ENCODE measurements around the gene GPR143.

GPR143 gene

DNA sequence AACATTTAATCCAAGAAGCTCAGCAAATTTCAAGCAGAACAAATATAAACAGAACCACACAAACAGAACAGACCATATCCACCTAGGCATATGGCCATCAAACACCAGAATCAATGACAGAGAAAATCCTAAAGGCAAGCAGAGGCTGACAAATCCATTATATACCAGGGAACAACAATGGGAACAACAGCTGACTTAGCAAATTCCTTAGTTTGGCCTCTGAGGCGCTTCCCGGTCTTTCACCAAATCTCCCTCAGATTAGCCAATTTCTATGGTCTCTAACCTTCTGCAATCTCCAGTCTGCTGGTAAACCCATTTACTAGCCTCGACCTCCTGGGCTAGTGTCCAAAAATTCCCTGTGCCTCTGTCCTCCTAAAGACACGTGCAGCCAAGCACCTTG lies 59.2 kb downstream of the GPR143 start:
- no peak for DNase-seq

DNA sequence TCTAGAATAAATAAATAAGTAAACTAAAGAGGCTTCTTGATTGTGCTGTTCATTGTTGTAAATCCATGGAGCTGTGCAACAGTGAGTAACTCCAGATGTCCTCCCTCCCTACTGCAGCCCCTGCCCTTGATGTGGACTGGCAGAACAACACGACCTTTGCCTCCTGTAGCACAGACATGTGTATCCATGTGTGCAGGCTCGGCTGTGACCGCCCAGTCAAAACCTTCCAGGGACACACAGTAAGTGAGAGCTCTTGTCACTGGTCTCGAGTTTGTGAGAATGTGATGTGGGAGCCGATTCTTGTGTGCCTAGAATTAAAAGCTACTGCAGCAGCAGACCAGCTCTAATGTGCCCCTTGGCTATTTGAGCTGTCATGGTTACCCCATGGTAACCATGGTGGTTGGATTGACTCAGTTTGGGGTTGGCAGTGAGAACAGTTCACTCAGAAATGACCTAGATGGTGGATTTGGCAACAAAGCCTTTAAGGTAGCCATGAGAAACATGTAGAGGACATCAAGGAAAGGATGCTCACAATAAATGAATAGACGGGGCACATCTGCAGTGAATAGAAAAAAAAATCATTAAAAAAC lies 60.7 kb downstream of the GPR143 start:
- DNase-seq, result no peak

DNA sequence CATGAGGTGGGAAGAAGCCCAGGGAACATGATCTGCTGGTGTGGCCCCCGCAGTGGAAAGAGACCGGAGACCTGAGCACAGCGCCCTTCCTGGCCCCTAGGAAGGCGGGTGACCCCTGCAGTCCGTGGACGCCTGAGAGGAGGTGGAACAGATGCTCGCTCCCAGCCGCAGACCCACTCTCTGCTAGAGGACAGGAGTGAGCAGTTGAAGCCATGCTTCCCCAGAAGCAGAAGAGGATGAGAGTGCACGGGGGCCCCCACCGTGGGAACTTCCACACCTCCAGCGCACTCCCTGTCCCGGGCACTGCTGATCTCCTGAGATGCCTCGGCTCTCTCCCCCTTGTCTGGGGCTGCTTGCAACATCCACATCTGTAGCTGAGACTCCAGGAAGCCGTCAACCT lies 62.2 kb downstream of the GPR143 start:
- no peak for DNase-seq

DNA sequence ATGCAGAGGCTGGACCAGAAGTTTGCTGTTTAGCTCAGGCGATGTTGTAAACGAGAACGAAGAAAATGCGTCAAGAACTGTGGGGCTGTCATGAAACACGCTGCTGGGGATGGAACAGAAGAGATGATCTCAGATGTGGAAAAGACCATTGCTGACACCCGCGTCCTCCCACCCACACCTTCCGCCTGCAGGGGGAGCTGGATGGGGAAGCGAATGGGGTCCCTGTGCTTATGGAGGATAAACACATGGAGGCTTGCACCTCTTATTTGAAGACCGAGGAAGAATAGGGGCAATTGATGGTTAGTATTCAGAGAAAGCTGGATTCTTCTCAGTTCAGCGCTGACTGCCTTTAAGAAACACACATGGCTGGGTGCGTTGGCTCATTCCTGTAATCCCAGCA lies 63.9 kb downstream of the GPR143 start:
- no peak for DNase-seq

DNA sequence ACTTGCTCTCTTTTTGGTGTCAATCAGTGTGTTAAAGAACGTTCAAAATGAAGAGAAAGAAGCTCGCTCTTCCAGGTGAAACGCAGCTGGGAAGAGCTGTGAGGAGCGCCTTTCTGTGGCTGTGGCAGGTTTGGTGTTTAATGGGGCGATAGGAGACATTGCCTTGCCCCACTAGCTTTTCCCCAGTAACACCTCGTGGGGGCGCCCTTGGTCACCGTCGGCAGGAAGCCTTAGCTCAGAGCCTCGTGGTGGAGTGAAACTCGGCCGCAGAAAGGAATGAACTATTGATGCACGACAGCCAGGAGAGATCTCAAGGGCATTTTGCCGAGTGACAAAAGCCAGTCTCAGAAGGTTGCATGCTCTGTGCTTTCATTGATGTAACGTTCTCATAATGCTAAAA lies 65.1 kb downstream of the GPR143 start:
- DNase-seq, result no peak

DNA sequence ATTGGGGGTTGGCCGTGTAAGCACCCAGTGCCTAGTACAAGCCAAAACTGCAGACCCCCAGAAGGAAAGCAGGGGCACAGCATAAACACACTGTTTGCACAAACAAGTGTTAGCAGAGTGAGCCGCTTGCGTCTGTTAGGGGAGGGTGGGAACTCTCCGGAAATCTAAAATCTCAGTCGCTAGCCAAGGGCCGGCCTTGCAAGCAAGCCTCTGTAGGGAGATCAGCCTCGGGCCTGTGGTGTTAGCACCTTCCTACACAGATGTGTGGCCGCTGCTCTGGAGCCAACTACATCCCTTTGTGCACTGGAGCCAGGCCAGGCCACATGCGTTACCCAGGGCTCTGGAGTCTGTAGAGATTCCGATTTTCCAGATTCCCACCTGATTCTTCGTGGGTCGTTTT lies 67.1 kb downstream of the GPR143 start:
- no peak for DNase-seq

DNA sequence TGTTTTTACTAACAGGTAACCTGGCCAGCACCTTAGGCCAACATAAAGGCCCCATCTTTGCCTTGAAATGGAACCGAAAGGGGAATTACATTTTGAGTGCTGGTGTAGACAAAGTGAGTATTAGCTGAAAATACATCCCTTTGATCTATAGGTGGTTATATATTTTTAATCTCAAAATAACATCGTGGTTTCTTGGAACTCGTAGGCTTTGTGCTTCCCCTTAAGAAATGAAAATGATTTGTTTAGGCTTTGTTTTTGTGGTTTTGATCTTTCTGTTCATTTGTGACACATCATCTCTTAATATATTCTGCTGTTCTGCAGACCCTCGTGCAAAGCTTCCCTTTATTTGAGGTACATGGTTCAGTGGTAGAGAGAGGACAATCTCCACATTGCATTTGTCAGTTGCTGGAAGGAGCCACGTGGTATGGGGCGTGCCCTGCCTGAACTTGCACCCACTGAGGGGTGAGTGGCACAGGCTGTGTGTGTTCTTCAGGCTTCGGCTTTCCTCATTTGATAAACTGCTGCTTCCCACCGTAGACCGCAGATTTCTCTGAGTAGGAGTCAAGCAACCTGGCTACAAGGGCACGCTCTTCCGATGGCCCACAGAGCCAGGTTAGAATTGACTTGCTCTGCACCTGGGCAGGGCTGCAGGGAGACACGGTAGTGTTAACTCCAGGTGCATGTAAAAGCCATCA lies 72.2 kb downstream of the GPR143 start:
- no peak for DNase-seq

DNA sequence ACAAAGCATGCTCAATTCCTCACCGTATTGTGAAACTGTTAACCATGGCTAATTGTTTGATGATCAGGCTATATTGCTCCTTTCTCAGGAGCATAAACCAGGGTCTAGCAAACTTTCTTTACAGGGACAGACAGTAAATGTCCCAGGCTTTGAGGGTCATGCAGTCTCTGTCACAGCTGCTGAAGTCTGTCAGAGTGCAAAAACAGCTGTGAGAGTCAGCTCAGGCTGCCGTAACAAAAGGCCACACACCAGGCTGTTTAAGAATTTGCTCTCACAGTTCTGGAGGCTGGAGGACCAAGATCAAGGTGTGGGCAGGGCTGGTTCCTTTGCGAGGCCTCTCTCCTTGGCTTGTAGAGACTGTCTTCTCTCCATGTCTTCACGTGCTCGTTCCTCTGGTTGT lies 75.6 kb downstream of the GPR143 start:
- DNase-seq, result no peak

DNA sequence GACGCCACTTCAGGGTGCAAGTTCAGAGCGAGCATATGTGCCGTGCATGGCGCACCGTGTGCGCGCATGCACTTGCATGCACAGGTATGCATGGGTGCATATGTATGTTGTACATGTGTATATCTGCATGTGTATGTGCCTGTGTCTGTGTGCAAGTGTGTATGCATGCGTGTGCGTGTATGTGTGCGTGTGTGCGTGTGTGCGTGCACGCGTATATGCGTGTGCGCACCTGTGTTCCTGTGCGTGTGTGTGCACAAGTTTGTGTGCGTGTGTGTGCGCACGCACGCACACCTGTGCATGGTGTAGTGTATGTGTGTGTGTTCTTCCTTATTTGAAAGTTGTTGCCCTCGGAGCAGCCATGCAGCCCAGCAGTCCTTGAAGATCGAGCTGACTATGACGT lies 76.8 kb downstream of the GPR143 start:
- DNase-seq, result no peak

DNA sequence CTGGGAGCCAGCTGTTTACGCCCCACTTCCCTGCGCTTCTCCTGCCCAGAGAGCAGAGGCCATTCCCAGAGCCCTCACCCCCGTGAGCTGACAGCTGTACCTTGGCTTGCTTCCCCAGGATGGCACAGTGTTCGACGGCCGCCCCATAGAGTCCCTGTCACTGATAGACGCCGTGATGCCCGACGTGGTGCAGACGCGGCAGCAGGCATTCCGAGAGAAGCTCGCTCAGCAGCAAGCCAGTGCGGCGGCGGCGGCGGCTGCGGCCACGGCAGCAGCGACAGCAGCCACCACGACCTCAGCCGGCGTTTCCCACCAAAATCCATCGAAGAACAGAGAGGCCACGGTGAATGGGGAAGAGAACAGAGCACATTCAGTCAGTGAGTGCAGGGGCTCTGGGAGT lies 77.7 kb downstream of the GPR143 start:
- no peak for DNase-seq

DNA sequence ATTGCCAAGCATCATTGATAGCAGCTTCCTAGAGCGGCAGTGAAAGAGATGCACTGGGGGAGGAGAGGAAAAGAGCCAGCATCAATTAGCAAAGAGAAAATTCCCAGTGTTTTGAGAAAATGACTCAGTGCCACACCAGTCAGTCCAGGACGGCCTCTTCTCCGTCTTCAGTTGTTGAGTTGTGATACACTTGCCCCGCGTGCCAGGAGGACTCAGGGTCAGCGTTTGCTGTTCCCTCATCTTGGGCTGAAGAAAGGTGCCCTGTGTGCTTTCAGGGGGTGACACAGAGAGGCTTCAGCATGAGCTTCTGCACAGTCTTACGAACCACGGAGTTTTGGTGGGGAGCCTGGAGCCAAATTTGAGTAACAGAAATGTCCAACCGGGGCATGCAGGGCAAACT lies 82.3 kb downstream of the GPR143 start:
- DNase-seq, result no peak

DNA sequence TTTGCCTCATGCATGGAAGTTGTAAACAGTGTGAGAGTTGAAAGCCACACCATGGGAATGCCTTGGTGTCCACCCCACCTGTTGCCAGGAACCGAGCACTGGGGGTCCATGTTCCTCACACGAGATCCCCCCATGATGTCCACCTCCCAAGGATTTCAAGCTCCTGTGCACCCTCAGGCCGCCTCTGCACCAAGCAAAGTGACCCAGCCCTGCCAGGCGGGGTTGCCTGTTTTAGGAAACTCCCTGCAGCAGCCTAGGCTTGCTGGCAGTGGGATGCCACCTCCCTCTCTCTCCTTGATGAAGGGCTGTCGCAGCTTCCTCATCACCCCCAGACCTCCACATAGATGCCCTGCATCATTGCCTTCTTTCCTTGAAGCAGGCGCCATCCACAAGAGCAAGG lies 82.8 kb downstream of the GPR143 start:
- no peak for DNase-seq

DNA sequence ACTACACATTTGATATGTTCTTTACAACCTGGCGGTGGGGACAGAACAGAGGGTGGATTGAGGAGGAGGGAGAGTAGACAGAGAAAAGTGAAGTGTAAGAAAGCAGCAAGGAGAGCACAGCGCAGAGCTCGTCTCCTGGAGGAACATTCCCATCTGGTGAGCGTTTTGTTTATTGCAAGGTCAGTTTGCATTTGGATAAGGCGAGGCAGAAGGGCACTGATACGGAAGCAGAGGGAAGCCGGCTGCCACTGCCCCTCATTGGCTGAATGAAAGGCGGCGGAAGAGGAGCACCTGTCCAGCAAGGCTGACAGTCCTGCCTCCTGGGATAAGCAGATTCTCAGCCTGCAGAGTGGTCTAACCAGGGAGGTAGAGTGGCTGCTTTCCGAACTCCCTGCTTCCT lies 83.2 kb downstream of the GPR143 start:
- no peak for DNase-seq

DNA sequence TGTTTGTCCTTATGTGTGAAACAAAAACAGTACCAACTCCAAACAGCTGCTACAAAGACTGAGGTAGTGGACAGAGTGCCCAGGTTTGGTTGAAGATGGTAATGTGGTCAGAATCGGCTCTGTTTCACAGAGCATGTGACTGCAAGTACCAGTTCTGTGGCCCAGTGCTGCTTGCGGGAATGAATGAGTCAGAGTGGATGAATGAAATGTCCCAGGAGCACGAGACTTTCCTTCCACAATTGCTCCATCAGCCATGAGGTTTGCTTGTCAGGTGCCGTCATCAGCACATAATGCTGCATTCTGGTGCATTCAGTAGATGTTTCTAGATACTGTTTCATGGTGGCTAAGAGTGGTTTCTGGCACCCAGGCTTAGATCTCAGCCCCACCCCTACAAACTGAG lies 84.2 kb downstream of the GPR143 start:
- DNase-seq, result no peak

DNA sequence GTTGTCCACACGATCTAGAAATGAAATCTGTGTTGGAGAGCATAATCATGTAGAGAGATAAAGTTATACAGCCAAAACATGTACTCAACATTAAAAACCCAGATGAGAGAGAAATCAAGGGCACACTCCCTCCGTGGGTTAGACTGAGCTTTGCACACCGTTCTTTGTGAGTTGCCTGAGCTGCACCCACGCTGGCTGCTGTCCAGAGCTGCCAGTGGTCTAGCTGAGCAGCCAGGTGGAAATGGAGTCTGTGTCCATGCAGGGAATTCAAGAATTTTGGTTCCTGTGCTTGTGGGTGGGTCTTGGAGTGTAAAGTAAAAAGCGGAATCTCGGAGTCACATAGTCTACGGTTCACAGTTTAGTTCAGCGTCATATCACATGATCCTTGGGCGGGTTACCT lies 84.6 kb downstream of the GPR143 start:
- DNase-seq, result no peak

DNA sequence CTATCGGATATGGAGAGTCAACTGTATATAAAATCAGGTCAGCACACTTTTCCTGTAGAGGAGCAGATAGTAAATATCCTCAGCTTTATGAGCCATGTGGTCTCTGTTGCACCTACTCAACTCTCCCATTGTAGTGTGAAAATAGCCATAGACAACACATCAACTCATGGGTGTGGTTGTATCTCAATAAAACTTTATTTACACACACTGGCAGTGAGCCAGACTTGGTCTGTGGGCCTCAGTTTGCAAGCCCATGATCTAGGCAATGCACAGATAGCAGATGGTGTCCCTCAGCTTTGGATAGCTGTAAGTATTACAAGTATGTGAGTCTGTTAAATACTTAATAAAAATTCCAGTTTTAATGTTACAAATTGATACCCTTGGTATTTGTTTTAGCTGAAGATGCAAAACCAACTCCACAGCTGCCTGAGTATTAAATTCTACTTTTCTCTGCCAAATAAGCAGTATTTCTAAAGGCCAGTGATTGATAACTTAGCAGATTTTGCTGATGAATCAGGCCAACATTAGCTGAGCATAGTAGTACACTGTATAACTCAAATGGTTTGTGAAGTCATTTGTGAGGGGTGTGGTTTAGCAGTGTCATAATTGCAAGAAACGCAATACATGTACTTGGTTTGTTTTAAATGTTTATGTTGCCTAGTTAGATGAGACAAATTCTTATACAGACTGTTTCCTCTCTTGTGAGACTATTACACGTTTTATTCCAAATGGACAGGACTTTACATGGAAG lies 87.3 kb downstream of the GPR143 start:
- DNase-seq, result no peak

DNA sequence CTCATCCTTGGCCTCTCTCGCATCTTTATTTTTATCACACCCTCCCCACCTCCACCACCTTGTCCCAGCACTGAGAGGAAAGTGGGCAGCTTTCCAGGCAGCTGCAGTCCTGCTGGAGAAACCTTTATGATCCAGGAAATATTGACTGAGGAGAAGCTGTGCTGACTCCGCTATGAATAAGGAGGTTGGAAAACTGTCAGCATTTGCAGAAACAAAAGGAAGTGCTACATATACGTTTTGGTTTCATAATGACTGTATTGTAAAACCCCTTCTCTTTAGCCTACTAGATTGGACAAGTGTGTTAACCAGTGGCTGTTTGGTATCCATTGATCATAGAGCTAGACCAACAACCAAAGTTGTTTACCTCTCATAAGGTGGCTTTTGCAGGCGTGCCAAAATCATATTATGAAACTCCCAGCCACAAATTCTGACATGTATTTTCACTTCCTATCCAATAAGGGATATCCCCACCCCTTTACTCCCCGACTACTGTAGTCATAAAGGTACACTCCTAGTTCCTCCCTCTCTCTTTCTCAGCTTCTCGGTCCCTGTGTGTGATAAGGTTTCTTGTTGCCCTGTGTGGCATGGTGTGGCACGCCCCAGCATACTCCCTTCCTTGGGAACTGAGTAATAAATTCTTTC lies 88.4 kb downstream of the GPR143 start:
- no peak for DNase-seq

DNA sequence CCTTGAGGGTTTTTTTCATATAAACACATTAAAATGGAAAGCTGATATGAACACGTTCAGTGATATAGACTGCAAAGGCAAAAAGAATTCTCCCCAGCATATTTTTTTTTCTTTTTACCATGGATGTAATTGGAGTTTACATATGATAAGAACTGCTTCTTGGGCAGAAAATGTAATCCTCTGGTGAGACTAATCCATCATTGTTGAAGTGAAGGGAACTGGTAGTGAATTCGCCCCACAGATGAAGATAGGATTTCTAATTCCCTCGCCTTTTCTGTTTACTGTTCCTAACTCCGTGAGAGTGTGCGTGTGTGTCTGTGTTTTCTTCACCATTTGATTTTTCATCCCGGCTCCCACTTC lies 88.9 kb downstream of the GPR143 start:
- DNase-seq, result no peak

DNA sequence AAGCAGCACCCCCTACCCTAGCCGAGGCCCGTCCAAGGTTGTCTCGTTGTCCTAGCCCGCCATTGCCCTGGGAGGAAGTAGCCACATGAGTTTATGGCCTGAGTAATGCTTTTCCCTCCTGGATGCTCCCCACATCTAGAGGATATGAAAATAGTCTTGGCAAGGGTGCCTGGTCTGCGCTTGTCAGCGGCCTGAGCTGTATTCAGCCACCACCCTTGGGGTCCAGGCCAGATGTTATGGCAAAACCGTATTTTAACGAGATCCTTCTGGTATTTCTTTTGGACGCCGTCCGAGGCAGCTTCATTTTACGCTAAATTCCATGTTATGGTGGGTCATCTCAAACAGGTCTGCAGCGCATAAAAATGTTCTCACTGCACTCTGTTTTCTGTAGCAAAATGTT lies 89.3 kb downstream of the GPR143 start:
- DNase-seq, result no peak
